Breast epithelium (tissue), 4 donors: ENCODE results near the gene RNF11. TPM values are rescaled to one million over a fixed set of nuclear protein-coding genes. Genes with fewer than 3 reads are reported as not detected.
A peak's percentile ranks its signal among the peaks of the same experiment; 100 is the strongest.

Experiments
- DNase-seq, 2 donors: peaks; one replicate each; pipeline ENCODE4 v3.0.0-alpha.2; 2019; ENCODE audit warnings: low spot score in 2 of 2
- H3K27ac ChIP-seq, 2 donors: fragments of 200-600 bp; sonication (generic) in 1 of 2; one replicate each; pipeline ENCODE4 v1.5.1; 2016 to 2019; ENCODE audit warnings: mild to moderate bottlenecking in 1 of 2
- H3K27me3 ChIP-seq, 2 donors: fragments of 200-600 bp; sonication (generic) in 1 of 2; one replicate each; pipeline versions ENCODE4 v1.5.1 to v1.6.0; 2017 to 2019; ENCODE audit warnings: control low read depth in 1 of 2, mild to moderate bottlenecking in 1 of 2
- H3K36me3 ChIP-seq: fragments of 200-600 bp; one replicate; pipeline ENCODE4 v1.5.1; 2019
- H3K4me1 ChIP-seq, 2 donors: fragments of 200-600 bp; sonication (generic); one replicate each; pipeline ENCODE4 v1.5.1; 2016 to 2019; ENCODE audit warnings: control low read depth in 1 of 2
- H3K4me3 ChIP-seq, 3 donors: fragments of 200-600 bp; sonication (generic); 1 replicate in 2 of 3; 2 replicates in 1 of 3; pipeline ENCODE4 v1.5.1; 2016 to 2019; ENCODE audit warnings: mild to moderate bottlenecking in 3 of 3, moderate library complexity in 2 of 3
- H3K9me3 ChIP-seq, 2 donors: fragments of 200-600 bp; sonication (generic) in 1 of 2; one replicate each; pipeline ENCODE4 v1.5.1; 2016 to 2019; ENCODE audit warnings: control low read depth in 1 of 2
- CTCF ChIP-seq, 3 donors: fragments of 450-650 bp; IDR thresholded peaks; one replicate each; pipeline ENCODE4 v1.5.1; 2016 to 2017; ENCODE audit warnings: antibody characterized with exemption in 3 of 3, mild to moderate bottlenecking in 3 of 3, moderate library complexity in 3 of 3
- POLR2A ChIP-seq: fragments of 450-650 bp; IDR thresholded peaks from one replicate; pipeline ENCODE4 v1.6.1; 2016; ENCODE audit warnings: antibody characterized with exemption, mild to moderate bottlenecking, moderate library complexity
- POLR2AphosphoS5 ChIP-seq, 3 donors: sonication (generic); formaldehyde crosslinking; IDR thresholded peaks; one replicate each; pipeline ENCODE4 v1.6.1; 2017; ENCODE audit warnings: antibody characterized with exemption in 3 of 3
- intact Hi-C: fragments of 100-400 bp; cut with DNase I; formaldehyde crosslinking; loops from one replicate; pipeline ENCODE4 v1.15.1; 2023; ENCODE audit warnings: low total_unique reads
- total RNA-seq, 3 donors: library from RNA; depleted of rRNA; stranded (reverse); fragments of >200 nt; gene quantifications; one replicate each; pipeline ENCODE4 v1.1.0, GENCODE V29; 2016

Gene RNF11
- total RNA-seq, 3 donors from 2014 or later: 96.0 to 100 (median 96.9) TPM

GRCh38 chr1:51303315-51303714 lies 67.2 kb downstream of the RNF11 start:
- no peak for TF ChIP-seq POLR2AphosphoS5 (IDR thresholded peaks at IDR 0.05)
- no peak for TF ChIP-seq POLR2A
- no peak for TF ChIP-seq CTCF (IDR thresholded peaks at IDR 0.05)
- DNase-seq: no peak
- H3K4me1 ChIP-seq: no peaks in the 10 kb centered on the region
- H3K36me3 ChIP-seq: no peaks in the 10 kb centered on the region
- intact Hi-C loops: no loop called here
- no peak overlapping the region for H3K27ac ChIP-seq
- H3K9me3 ChIP-seq: no peaks in the 10 kb centered on the region
- H3K27me3 ChIP-seq: no peaks in the 10 kb centered on the region
- no peak overlapping the region for H3K4me3 ChIP-seq

GRCh38 chr1:51303751-51304251 lies 67.7 kb downstream of the RNF11 start:
- H3K4me1 ChIP-seq: no peaks in the 10 kb centered on the region
- H3K4me3 ChIP-seq: no peak overlapping the region
- no peaks in the 10 kb centered on the region for H3K9me3 ChIP-seq
- intact Hi-C loops: no loop called here
- H3K27me3 ChIP-seq: no peaks in the 10 kb centered on the region
- no peak for TF ChIP-seq CTCF (IDR thresholded peaks at IDR 0.05)
- TF ChIP-seq POLR2AphosphoS5 (IDR thresholded peaks at IDR 0.05): no peak
- TF ChIP-seq POLR2A: no peak
- no peak overlapping the region for H3K27ac ChIP-seq
- no peak for DNase-seq
- H3K36me3 ChIP-seq: no peaks in the 10 kb centered on the region

GRCh38 chr1:51304360-51304759 lies 68.3 kb downstream of the RNF11 start:
- Histone ChIP-seq H3K4me3 (no peak overlapping the region), H3K9me3 (no peaks in the 10 kb centered on the region), H3K4me1 (no peaks in the 10 kb centered on the region), H3K27ac (no peak overlapping the region), H3K27me3 (no peaks in the 10 kb centered on the region), H3K36me3 (no peaks in the 10 kb centered on the region)
- no peak for DNase-seq
- intact Hi-C loops: no loop called here
- TF ChIP-seq POLR2A (no peak), CTCF (IDR thresholded peaks at IDR 0.05) (no peak), POLR2AphosphoS5 (IDR thresholded peaks at IDR 0.05) (no peak)

GRCh38 chr1:51305371-51305823 lies 69.3 kb downstream of the RNF11 start:
- no peaks in the 10 kb centered on the region for H3K9me3 ChIP-seq
- intact Hi-C loops: no loop called here
- no peak for DNase-seq

GRCh38 chr1:51306950-51307349 lies 70.9 kb downstream of the RNF11 start:
- no peak for DNase-seq
- Histone ChIP-seq H3K4me1 (no peaks in the 10 kb centered on the region), H3K36me3 (no peaks in the 10 kb centered on the region), H3K27ac (peak overlapping the region in 1 of 2 donors; percentile 11), H3K27me3 (no peaks in the 10 kb centered on the region), H3K9me3 (no peaks in the 10 kb centered on the region), H3K4me3 (no peak overlapping the region)
- intact Hi-C loops: no loop called here
- no peak for TF ChIP-seq POLR2A
- no peak for TF ChIP-seq CTCF (IDR thresholded peaks at IDR 0.05)
- no peak for TF ChIP-seq POLR2AphosphoS5 (IDR thresholded peaks at IDR 0.05)

More at GRCh38 chr1:51305371-51305823, 69.3 kb downstream of the RNF11 start:
- no peak overlapping the region for H3K4me3 ChIP-seq
- H3K36me3 ChIP-seq: no peaks in the 10 kb centered on the region
- no peaks in the 10 kb centered on the region for H3K4me1 ChIP-seq
- TF ChIP-seq CTCF (IDR thresholded peaks at IDR 0.05) (no peak), POLR2A (no peak), POLR2AphosphoS5 (IDR thresholded peaks at IDR 0.05) (no peak)
- H3K27me3 ChIP-seq: no peaks in the 10 kb centered on the region
- H3K27ac ChIP-seq: no peak overlapping the region
